Endothelial cell of umbilical vein (primary cell): ENCODE results near the gene TNFRSF14. TPM values are rescaled to one million over a fixed set of nuclear protein-coding genes. Genes with fewer than 3 reads are reported as not detected.
A peak's percentile ranks its signal among the peaks of the same experiment; 100 is the strongest.

Source experiments
- BruUV-seq: library from RNA; stranded (reverse); fragments of 400-500 nt; replicated peaks from 2 replicates; lab custom pipeline; 2021; lab: Mats Ljungman, UMichigan
- CTCF ChIA-PET: fragments of 300-600, 350-600 bp; sonication (Branson Sonifier 250); formaldehyde crosslinking; loops from one replicate; lab custom pipeline; 2021; ENCODE audit warnings: antibody characterized with exemption, inconsistent platforms; lab: Charles Lee
- POLR2A ChIA-PET: fragments of 300-600, 350-600 bp; sonication (Branson Sonifier 250); formaldehyde crosslinking; loops from one replicate; lab custom pipeline; 2021; ENCODE audit warnings: antibody characterized with exemption, inconsistent platforms; lab: Charles Lee
- DNase-seq: peaks from one replicate; pipeline ENCODE4 v3.0.0-alpha.2; 2011; ENCODE audit warnings: low read depth, low spot score
- FAIRE-seq: peaks from 2 replicates; lab custom pipeline; 2011; peaks lifted over from hg19 to GRCh38; lab: Jason Lieb, UNC
- H2AFZ ChIP-seq: 2 replicates; pipeline ENCODE4 v1.6.0; 2012; ENCODE audit warnings: low read depth, low read length, control low read depth, inconsistent platforms
- H3K27ac ChIP-seq: 2 replicates; pipeline ENCODE4 v1.5.1; 2011; ENCODE audit warnings: low read depth, mild to moderate bottlenecking, control low read depth, low read length, moderate library complexity; ENCODE audit not compliant: insufficient read depth
- H3K27me3 ChIP-seq, 2 experiments: 2 replicates each; pipeline versions ENCODE4 v1.6.0 to v1.6.1; 2011; ENCODE audit warnings: low read length in 2 of 2, mixed read lengths in 1 of 2; ENCODE audit not compliant: control insufficient read depth in 2 of 2, insufficient read depth in 2 of 2
- H3K36me3 ChIP-seq, 2 experiments: 2 replicates in 1 of 2; 3 replicates in 1 of 2; pipeline ENCODE4 v1.5.1; 2011; ENCODE audit warnings: low read length in 2 of 2, mild to moderate bottlenecking in 1 of 2, moderate library complexity in 1 of 2; ENCODE audit not compliant: control insufficient read depth in 2 of 2, insufficient read depth in 2 of 2; ENCODE audit errors: extremely low read depth in 1 of 2
- H3K4me1 ChIP-seq: 3 replicates; pipeline ENCODE4 v1.5.1; 2011; ENCODE audit warnings: mild to moderate bottlenecking, low read length; ENCODE audit not compliant: control insufficient read depth, insufficient read depth; ENCODE audit errors: extremely low read depth
- H3K4me2 ChIP-seq: 2 replicates; pipeline ENCODE4 v1.6.1; 2011; ENCODE audit warnings: low read length, control low read depth, mixed read lengths; ENCODE audit not compliant: insufficient read depth
- H3K4me3 ChIP-seq, 3 experiments: fragments of 200-600 bp in 1 of 3; sonication (generic), shearing (Covaris generic) in 1 of 3; replicated peaks in 1 of 3; 2 replicates each; pipeline ENCODE4 v1.5.1; 2011 to 2016; ENCODE audit warnings: control low read depth in 3 of 3, low read length in 3 of 3, mild to moderate bottlenecking in 2 of 3, inconsistent platforms in 1 of 3, low read depth in 1 of 3, moderate library complexity in 1 of 3; ENCODE audit not compliant: insufficient read depth in 1 of 3
- H3K79me2 ChIP-seq: 2 replicates; pipeline ENCODE4 v1.6.0; 2012; ENCODE audit warnings: low read length, inconsistent platforms; ENCODE audit not compliant: control insufficient read depth, insufficient read depth
- H3K9ac ChIP-seq: replicated peaks from 2 replicates; pipeline ENCODE3; 2011; ENCODE audit warnings: low read length, control low read depth; ENCODE audit not compliant: insufficient read depth; ENCODE audit errors: extremely low read depth
- H3K9me1 ChIP-seq: replicated peaks from 3 replicates; pipeline ENCODE4 v1.6.0; 2011; ENCODE audit warnings: mild to moderate bottlenecking, low read length; ENCODE audit not compliant: control insufficient read depth, insufficient read depth; ENCODE audit errors: extremely low read depth
- H3K9me3 ChIP-seq: replicated peaks from 2 replicates; pipeline ENCODE4 v1.5.1; 2012; ENCODE audit warnings: low read length, inconsistent platforms; ENCODE audit not compliant: control insufficient read depth, insufficient read depth
- H4K20me1 ChIP-seq: replicated peaks from 2 replicates; pipeline ENCODE3; 2011; ENCODE audit warnings: mild to moderate bottlenecking, low read length; ENCODE audit not compliant: control insufficient read depth, insufficient read depth; ENCODE audit errors: extremely low read depth
- CTCF ChIP-seq, 2 donors: IDR thresholded peaks; 1 replicate in 1 of 2; 2 replicates in 1 of 2; pipeline ENCODE4 v1.5.1; 2011; ENCODE audit warnings: low read length in 2 of 2, mild to moderate bottlenecking in 2 of 2, moderate library complexity in 2 of 2, control low read depth in 1 of 2, inconsistent platforms in 1 of 2, low read depth in 1 of 2; ENCODE audit not compliant: insufficient read depth in 1 of 2; ENCODE audit errors: extremely low read depth in 1 of 2
- EZH2 ChIP-seq: IDR thresholded peaks from 2 replicates; pipeline ENCODE4 v1.6.1; 2012; ENCODE audit warnings: borderline replicate concordance, low read depth, mild to moderate bottlenecking, moderate library complexity, low read length, inconsistent platforms; ENCODE audit not compliant: severe bottlenecking
- FOS ChIP-seq: IDR thresholded peaks from 2 replicates; pipeline ENCODE4 v1.6.1; 2011; ENCODE audit warnings: mild to moderate bottlenecking, low read length, moderate library complexity, borderline replicate concordance; ENCODE audit not compliant: insufficient read depth
- GATA2 ChIP-seq: IDR thresholded peaks from 2 replicates; pipeline ENCODE4 v1.7.0; 2011; ENCODE audit warnings: low read depth, mild to moderate bottlenecking, moderate library complexity, mixed read lengths, low read length; ENCODE audit not compliant: insufficient read length, insufficient read depth
- JUN ChIP-seq: IDR thresholded peaks from 2 replicates; pipeline ENCODE4 v1.6.1; 2011; ENCODE audit warnings: borderline replicate concordance, low read depth; ENCODE audit not compliant: insufficient read length, insufficient read depth
- MAX ChIP-seq: IDR thresholded peaks from 2 replicates; pipeline ENCODE4 v1.6.1; 2011; ENCODE audit not compliant: insufficient read depth, insufficient read length
- MYC ChIP-seq: IDR thresholded peaks from one replicate; pipeline ENCODE4 v1.6.1; 2011; ENCODE audit warnings: mild to moderate bottlenecking, low read depth, low read length
- POLR2A ChIP-seq: IDR thresholded peaks from 2 replicates; pipeline ENCODE4 v1.6.1; 2012; ENCODE audit warnings: low read depth, mild to moderate bottlenecking, control low read depth, low read length
- POLR2AphosphoS5 ChIP-seq: IDR thresholded peaks from 2 replicates; pipeline ENCODE4 v1.6.1; 2012; ENCODE audit warnings: low read depth, mild to moderate bottlenecking, control low read depth, low read length, moderate library complexity; ENCODE audit not compliant: insufficient read depth
- dilution Hi-C: fragments of 300-500 bp; cut with MboI; formaldehyde crosslinking; loops from one replicate; pipeline ENCODE4 v1.15.0; 2019; ENCODE audit warnings: low sequenced_read_pairs; ENCODE audit not compliant: extremely low pct_ligation_motif_present
- intact Hi-C: fragments of 100-400 bp; cut with micrococcal nuclease; formaldehyde crosslinking; loops from one replicate; pipeline ENCODE4 v1.10.0; 2022
- polyA plus RNA-seq, 4 experiments: library from polyadenylated mRNA; depleted of rRNA in 3 of 4; stranded (reverse) in 3 of 4; unstranded in 1 of 4; fragments of >200 nt; gene quantifications; 2 replicates each; pipeline versions ENCODE4 v1.2.1 to v1.2.3, GENCODE V29; 2011 to 2012; ENCODE audit warnings: missing spikeins in 1 of 4
- total RNA-seq: library from RNA; stranded (reverse); gene quantifications from 2 replicates; pipeline ENCODE4 v1.2.3, GENCODE V29; 2021

TNFRSF14 gene
- total and polyA plus RNA-seq, 2 donors (not counting 3 experiments of a cell fraction or from before 2014, with no cell fraction given): 40.9 to 49.4 TPM

DNA sequence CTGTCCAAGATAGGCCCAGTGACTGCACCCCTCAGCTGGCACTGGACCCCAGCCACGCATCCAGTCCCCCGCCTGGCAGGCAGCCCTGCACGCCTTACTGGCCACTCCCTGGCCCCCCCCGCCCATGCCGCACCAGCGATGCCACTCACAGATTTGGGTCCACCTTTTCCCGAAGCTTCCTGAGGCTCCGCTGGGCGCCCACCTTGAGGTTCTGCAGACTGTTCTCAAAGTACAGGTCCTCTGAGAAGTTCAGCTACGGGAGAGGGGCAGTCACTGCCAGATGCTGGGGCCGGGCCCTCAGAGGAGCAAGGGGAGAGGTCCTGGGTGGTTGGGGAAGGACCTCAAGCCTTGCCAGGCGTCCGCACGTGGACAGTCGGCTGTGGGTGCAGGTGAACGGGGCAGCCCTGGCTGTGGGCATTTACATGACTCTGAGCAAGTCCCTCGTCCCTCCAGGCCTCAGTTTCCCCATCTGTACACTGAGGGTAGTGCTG is 38.5 kb downstream of the TNFRSF14 start:
- Histone ChIP-seq H3K36me3 (no peaks in the 10 kb centered on the region), H2AFZ (peak overlapping the region; percentile 94), H3K27ac (no peak overlapping the region), H3K4me2 (no peak overlapping the region), H3K27me3 (no peaks in the 10 kb centered on the region), H3K79me2 (no peaks in the 10 kb centered on the region), H4K20me1 (no peaks in the 10 kb centered on the region), H3K9me1 (no peaks in the 10 kb centered on the region), H3K9me3 (no peaks in the 10 kb centered on the region), H3K4me3 (no peak overlapping the region), H3K4me1 (peaks cover 8% of the 10 kb centered on the region), H3K9ac (no peak overlapping the region)
- ChIA-PET POLR2A (no interaction called here), CTCF (no interaction called here)
- intact Hi-C loops (no loop called here), dilution Hi-C loops (no loop called here)
- BruUV-seq: no TSS peak
- FAIRE-seq (no peak), DNase-seq (no peak)
- TF ChIP-seq CTCF (IDR thresholded peaks at IDR 0.05; ENCODE audit: extremely low read depth in 1 of 2, insufficient read depth in 1 of 2, low read depth in 1 of 2, low read length in 2 of 2): no peak
- TF ChIP-seq FOS: no peak
- no peak for TF ChIP-seq JUN
- TF ChIP-seq EZH2: no peak
- TF ChIP-seq POLR2AphosphoS5: no peak
- no peak for TF ChIP-seq GATA2
- no peak for TF ChIP-seq MAX
- TF ChIP-seq MYC: no peak
- no peak for TF ChIP-seq POLR2A
